Nucleus accumbens (tissue), 56 donors: ENCODE measurements around the gene RAI2.
"Not testable (repeated sequence)": the region's sequence is repeated elsewhere in the genome, so short reads cannot be mapped to it uniquely, and the experiment has no call there.

Experiments used
- DNase-seq, 56 donors: peaks; one replicate each; lab custom pipeline; 2025; lab: John Stamatoyannopoulos, UW

RAI2 gene

DNA sequence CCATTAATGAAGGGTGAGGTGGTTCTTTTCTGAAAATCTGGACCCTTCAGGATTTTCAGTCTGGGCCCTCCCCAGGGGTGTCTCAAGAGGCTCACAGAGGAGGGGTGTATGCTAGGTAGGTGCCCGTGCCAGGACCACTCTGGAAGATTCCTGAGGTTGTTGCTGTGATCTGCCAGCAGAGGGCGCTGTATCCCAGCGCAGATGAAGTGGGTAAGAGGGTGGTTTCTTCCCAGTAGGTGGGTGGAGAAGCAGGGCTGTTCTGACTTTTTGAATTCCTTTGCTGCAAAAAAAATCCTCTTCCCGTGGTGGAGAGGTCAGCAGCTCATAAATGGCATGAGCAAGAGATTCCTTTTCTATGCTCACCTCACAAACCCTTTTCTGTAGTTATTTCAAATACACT is 72.7 kb downstream of the RAI2 start:
- peak in 28 of 56 donors; percentile 0 to 42 (median 6) for DNase-seq

DNA sequence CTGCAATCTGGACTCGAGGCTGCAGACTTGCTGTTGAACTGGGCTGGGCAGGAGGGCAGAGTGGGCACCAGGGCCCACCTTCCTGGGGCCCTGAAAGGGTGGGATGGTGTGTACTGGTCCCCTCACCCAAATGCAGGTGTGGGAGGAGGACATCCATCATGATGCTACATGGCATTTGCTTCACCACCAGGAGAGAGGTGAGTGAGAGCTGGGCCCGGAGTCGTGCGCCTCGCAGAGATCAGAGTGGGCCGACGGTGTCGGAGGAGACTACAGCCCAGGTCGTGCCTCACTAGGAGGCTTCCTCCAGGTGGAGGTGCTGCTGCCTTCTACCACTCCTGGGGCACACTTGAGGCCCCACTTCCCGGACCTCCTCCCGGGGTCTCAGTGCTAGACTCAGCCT is 73.5 kb downstream of the RAI2 start:
- DNase-seq = no peak

DNA sequence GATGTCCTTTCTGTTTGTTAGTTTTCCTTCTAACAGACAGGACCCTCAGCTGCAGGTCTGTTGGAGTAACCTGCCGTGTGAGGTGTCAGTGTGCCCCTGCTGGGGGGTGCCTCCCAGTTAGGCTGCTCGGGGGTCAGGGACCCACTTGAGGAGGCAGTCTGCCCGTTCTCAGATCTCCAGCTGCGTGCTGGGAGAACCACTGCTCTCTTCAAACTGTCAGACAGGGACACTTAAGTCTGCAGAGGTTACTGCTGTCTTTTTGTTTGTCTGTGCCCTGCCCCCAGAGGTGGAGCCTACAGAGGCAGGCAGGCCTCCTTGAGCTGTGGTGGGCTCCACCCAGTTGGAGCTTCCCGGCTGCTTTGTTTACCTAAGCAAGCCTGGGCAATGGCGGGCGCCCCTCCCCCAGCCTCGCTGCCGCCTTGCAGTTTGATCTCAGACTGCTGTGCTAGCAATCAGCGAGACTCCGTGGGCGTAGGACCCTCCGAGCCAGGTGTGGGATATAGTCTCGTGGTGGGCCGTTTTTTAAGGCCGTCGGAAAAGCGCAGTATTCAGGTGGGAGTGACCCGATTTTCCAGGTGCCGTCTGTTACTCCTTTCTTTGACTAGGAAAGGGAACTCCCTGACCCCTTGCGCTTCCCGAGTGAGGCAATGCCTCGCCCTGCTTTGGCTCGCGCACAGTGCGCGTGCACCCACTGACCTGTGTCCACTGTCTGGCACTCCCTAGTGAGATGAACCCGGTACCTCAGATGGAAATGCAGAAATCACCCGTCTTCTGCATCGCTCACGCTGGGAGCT is 74.3 kb downstream of the RAI2 start:
- not testable (repeated sequence) for DNase-seq

DNA sequence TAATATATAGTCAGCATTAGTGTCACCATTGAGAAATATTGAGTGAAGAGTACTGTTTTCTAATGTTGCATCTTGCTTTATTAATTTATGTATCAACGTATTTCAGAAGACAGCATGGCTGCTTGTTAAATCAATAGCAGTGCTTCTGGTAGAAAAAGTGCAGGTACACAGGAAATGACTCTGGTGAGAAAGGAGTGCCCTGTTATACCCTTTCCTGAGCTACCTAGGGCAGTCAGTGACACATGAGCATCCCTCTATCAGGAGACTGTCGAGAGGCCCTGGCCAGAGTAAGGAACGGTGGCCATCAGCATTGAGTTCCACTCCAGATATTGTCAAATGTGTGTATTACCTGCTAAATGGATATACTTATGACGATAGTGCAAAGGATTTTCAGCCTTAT is 81.7 kb downstream of the RAI2 start:
- DNase-seq = no peak

DNA sequence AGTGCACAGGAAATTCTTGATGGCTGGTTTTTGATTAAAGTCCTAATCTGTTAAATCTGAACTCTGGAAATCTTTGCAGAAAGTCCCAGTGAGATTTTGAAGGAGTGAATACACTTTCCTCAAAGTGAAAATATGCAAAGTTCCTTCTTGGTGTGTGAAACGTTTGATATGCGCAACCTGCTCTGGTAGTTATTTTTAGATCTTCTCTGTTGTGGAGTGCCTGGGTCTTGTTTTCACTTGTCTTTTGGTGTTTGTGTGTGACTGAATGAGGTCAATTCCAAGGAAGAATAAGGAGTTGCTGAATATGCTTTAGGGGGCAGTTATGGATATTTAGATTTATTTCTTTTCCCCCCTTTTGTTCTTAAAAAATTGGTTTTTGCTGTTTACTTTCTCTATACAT is 82.1 kb downstream of the RAI2 start:
- no peak for DNase-seq

DNA sequence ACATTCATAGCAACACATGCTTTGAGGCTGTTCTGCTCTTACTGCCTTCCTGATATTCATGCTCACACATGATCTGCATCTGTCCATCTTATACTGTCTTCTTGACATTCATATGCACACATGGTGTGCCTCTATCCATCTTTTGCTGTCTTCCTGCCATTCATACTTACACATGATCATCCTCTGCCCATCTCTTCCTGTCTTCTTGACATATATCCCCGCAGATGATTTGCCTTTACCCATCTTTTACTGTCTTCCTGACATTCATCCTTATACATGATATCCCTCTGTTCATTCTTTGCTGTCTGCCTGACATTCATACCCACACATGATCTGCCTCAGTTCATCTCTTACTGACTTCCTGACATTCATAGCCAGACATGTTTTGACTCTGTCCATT is 87.0 kb downstream of the RAI2 start:
- DNase-seq = no peak

DNA sequence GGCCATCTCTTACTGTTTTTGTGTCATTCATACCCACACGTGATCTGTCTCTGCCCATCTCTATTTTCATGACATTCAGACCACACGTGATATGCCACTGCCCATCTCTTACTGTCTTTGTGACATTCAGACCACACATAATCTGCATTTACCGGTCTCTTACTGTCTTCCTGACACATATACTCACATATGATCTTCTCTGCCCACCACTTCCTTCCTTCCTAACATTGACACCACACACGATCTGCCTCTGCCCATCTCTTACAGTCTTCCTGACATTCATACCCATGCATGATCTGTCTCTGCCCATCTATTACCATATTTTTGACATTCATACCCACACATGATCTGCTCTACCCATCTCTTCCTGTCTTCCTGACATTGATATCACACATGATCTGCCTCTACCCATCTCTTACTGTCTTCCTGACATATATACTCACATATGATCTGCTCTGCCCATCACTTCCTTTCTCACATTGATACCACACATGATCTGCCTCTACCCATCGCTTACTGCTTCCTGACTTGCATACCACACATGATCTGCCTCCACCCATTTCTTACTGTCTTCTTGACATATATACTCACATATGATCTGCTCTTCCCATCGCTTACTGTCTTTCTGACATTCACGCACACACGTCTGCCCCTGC is 87.7 kb downstream of the RAI2 start:
- no peak for DNase-seq

DNA sequence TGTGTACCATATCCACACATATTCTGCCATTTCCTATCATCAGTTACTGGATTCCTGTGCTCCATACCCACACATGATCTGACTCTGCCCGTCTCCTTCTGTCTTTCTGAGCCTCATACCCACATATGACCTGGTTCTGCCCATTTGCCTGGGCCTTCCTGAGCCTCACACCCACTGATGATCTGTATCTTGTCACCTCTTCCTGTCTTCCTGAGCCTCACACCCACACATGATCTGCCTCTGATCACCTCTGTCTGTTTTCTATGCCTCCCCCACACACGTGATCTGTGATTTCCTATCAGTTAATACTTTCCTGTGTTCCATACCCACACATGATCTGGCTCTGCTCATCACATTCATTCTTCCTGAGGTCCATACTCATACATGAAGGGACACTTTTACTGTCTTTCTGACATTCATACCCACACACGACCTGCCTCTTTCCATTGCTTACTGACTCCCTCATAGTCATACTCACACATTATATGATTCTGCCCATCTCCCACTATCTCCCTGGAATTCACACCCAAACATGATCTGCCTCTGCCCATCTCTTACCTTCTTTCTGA is 91.3 kb downstream of the RAI2 start:
- no peak for DNase-seq

DNA sequence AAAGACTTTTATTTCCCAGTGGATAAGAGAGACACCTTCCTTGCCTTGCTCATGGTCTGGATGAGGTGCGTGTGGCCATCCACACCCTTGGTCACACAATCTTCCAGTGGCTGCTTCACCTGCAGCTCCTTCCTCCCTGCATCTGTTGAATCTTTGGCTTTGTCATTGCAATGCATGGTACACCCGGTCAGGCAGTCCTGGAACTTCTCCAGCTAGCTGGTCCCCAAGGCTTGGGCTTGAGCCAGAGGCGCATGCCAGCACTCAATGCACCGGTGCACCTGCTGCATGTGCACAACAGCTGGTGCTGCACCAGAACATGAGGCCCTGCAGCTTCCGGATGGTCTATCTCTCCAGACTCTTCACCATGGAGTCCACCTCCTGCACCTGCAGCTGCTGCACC is 92.1 kb downstream of the RAI2 start:
- DNase-seq = no peak

DNA sequence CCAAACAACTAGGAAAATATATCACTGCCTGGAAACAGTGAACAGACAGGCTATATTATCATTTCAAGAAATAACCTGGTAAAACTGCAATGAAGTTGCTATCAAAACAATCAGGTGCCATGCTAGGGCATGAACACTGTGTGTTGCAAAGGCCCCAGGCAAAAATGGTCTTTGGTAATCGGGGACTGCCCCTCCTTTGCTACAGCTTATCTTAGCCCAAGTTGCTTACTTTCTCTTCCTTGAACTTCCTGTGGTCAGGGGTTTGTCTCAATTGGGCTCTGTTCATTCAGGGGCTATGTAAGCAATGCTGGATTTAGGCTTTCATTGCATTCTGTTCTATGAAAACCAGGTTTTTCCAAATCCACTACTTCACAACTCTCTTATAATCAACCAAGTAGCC is 93.4 kb downstream of the RAI2 start:
- DNase-seq = no peak

DNA sequence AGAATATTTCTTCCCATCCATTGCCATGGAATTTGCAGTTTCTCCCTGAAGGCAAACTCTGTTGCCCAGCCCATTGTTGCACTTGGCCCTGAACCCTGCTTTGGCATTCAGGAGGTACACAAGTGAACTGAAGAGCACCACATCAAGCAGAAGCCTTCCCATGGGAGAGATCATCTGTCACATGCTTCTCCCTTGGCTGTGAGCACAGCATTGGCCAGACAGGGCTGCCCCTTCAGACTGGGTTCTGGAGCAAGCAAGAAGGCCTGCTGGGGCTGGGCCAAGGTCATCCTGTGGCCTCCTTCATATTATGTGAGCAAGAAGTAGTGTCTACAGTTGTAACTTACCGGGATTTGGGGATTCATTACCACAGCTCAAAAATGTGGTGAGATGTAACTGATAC is 101.1 kb downstream of the RAI2 start:
- DNase-seq = no peak

DNA sequence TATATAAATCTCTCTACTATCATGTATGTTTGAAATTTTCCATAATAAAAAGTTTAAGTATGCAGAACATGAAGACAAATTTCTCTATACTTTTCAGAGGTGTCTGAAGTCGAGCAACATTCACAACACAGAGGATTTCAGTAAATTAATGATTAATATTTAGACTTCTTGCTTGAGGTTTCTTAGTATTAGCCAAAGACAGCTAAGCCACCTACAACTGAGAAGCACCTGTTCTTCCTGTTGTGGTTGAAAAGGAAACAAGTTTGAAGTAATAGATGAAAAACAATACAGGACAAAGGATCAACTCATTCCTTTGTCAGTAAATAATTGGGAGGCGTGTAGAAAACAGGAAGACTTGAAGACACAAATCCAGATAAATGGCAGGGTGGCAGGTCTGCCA is 102.7 kb downstream of the RAI2 start:
- DNase-seq = no peak

DNA sequence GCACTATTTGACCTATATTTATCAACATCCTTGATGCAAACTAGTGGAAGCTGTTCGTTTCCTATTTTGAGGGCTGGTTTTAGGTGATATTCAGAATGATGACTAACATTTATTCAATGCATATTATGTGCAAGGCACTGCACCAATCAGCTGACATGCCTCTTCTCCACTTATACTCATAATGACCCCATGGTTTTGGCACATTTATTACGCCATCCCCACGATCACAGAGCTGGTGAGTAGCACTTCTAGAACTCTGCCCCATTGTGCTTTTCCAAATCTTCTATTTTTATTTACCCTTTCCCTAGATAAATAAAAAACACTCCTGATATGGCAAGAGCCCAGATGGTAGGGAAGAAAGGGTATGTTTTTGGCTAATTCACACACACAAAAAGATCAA is 110.7 kb downstream of the RAI2 start:
- no peak for DNase-seq
